Amniotic stem cell (primary cell): Measurements from ENCODE around the gene VAV3.
"Not testable (repeated sequence)": the region's sequence is repeated elsewhere in the genome, so short reads cannot be mapped to it uniquely, and the experiment has no call there.

Source experiments
- DNase-seq: peaks from one replicate; lab custom pipeline; 2025; lab: John Stamatoyannopoulos, UW

VAV3 gene

GRCh38 chr1:107893350-107893749 lies 71.6 kb downstream of the VAV3 start:
- not testable (repeated sequence) for DNase-seq

GRCh38 chr1:107889524-107889923 lies 75.5 kb downstream of the VAV3 start:
- DNase-seq, result no peak

GRCh38 chr1:107883562-107883961 lies 81.4 kb downstream of the VAV3 start:
- DNase-seq, result no peak

GRCh38 chr1:107879927-107880326 lies 85.1 kb downstream of the VAV3 start:
- no peak for DNase-seq

GRCh38 chr1:107879346-107879745 lies 85.6 kb downstream of the VAV3 start:
- DNase-seq, result no peak

GRCh38 chr1:107877745-107878144 lies 87.2 kb downstream of the VAV3 start:
- no peak for DNase-seq

GRCh38 chr1:107877092-107877491 lies 87.9 kb downstream of the VAV3 start:
- no peak for DNase-seq

GRCh38 chr1:107875689-107876088 lies 89.3 kb downstream of the VAV3 start:
- DNase-seq, result no peak

- no peak for DNase-seq
Measured at GRCh38 chr1:107874221-107874620, 90.8 kb downstream of the VAV3 start.

- no peak for DNase-seq
Measured at GRCh38 chr1:107871687-107872395, 93.1 kb downstream of the VAV3 start.

- no peak for DNase-seq
Measured at GRCh38 chr1:107871259-107871658, 93.7 kb downstream of the VAV3 start.

GRCh38 chr1:107870696-107871095 lies 94.3 kb downstream of the VAV3 start:
- DNase-seq, result no peak

- no peak for DNase-seq
Measured at GRCh38 chr1:107867897-107868296, 97.1 kb downstream of the VAV3 start.

GRCh38 chr1:107867422-107867821 lies 97.6 kb downstream of the VAV3 start:
- no peak for DNase-seq

- no peak for DNase-seq
Measured at GRCh38 chr1:107866870-107867269, 98.1 kb downstream of the VAV3 start.

- no peak for DNase-seq
Measured at GRCh38 chr1:107865627-107866026, 99.4 kb downstream of the VAV3 start.

- no peak for DNase-seq
Measured at GRCh38 chr1:107863342-107863741, 101.6 kb downstream of the VAV3 start.

GRCh38 chr1:107862064-107862463 lies 102.9 kb downstream of the VAV3 start:
- no peak for DNase-seq

GRCh38 chr1:107858323-107858722 lies 106.7 kb downstream of the VAV3 start:
- no peak for DNase-seq

GRCh38 chr1:107851418-107851817 lies 113.6 kb downstream of the VAV3 start:
- DNase-seq, result no peak

- DNase-seq, result not testable (repeated sequence)
Measured at GRCh38 chr1:107844541-107845194, 120.3 kb downstream of the VAV3 start.

- DNase-seq, result no peak
Measured at GRCh38 chr1:107843989-107844388, 121.0 kb downstream of the VAV3 start.

GRCh38 chr1:107842241-107842640 lies 122.7 kb downstream of the VAV3 start:
- DNase-seq, result no peak

GRCh38 chr1:107840725-107841124 lies 124.3 kb downstream of the VAV3 start:
- no peak for DNase-seq
